CD4-positive, alpha-beta memory T cell (primary cell): Measurements from ENCODE around the gene CHEK1. TPM values are rescaled to one million over a fixed set of nuclear protein-coding genes. Genes with fewer than 3 reads are reported as not detected.

Experiments used
- CTCF ChIA-PET: fragments of 350-600 bp; sonication (Branson Sonifier 250); formaldehyde crosslinking; loops from one replicate; lab custom pipeline; 2021; ENCODE audit warnings: inconsistent platforms; ENCODE audit not compliant: partially characterized antibody; lab: Charles Lee
- POLR2A ChIA-PET: fragments of 350-600 bp; sonication (Branson Sonifier 250); formaldehyde crosslinking; loops from one replicate; lab custom pipeline; 2021; ENCODE audit not compliant: partially characterized antibody; lab: Charles Lee
- DNase-seq, 5 donors: peaks; one replicate each; pipeline versions ENCODE4 v3.0.0 to v3.0.0-alpha.2; 2020 to 2022; ENCODE audit warnings: mixed read lengths in 1 of 5
- H3K27ac ChIP-seq: one replicate; pipeline ENCODE4 v1.7.0; 2013; ENCODE audit warnings: low read depth, low read length
- H3K27me3 ChIP-seq: 2 replicates; pipeline ENCODE4 v1.7.0; 2013; ENCODE audit warnings: mild to moderate bottlenecking, low read length, moderate library complexity; ENCODE audit not compliant: insufficient read depth
- H3K36me3 ChIP-seq: 2 replicates; pipeline ENCODE4 v1.7.0; 2013; ENCODE audit warnings: mild to moderate bottlenecking, low read length, moderate library complexity; ENCODE audit not compliant: insufficient read depth
- H3K4me1 ChIP-seq: 2 replicates; pipeline ENCODE4 v1.7.0; 2013; ENCODE audit warnings: mild to moderate bottlenecking, low read length, moderate library complexity; ENCODE audit not compliant: insufficient read depth
- H3K4me3 ChIP-seq, 2 donors: one replicate each; pipeline ENCODE4 v1.7.0; 2013; ENCODE audit warnings: low read length in 2 of 2, mild to moderate bottlenecking in 1 of 2
- H3K9me3 ChIP-seq, 2 donors: one replicate each; pipeline ENCODE4 v1.7.0; 2013; ENCODE audit warnings: low read length in 2 of 2, control low read depth in 1 of 2; ENCODE audit not compliant: control insufficient read depth in 1 of 2
- H3K27ac Mint-ChIP-seq, 7 donors: one replicate each; pipeline ENCODE4 v1.8.0; 2020 to 2021; ENCODE audit warnings: mixed read lengths in 7 of 7, mild to moderate bottlenecking in 6 of 7, inconsistent platforms in 3 of 7, moderate library complexity in 3 of 7
- H3K27me3 Mint-ChIP-seq, 2 donors: one replicate each; pipeline ENCODE4 v1.8.0; 2020 to 2021; ENCODE audit warnings: mixed read lengths in 2 of 2
- H3K36me3 Mint-ChIP-seq, 2 donors: one replicate each; pipeline ENCODE4 v1.8.0; 2020 to 2021; ENCODE audit warnings: mixed read lengths in 2 of 2, inconsistent platforms in 1 of 2, mild to moderate bottlenecking in 1 of 2
- H3K4me1 Mint-ChIP-seq, 4 donors: one replicate each; pipeline ENCODE4 v1.8.0; 2020 to 2021; ENCODE audit warnings: mixed read lengths in 4 of 4, mild to moderate bottlenecking in 1 of 4
- H3K4me3 Mint-ChIP-seq, 8 donors: one replicate each; pipeline ENCODE4 v1.8.0; 2020 to 2021; ENCODE audit warnings: mixed read lengths in 8 of 8, mild to moderate bottlenecking in 7 of 8, moderate library complexity in 6 of 8, inconsistent platforms in 3 of 8
- H3K9me3 Mint-ChIP-seq, 8 donors: one replicate each; pipeline ENCODE4 v1.8.0; 2020 to 2021; ENCODE audit warnings: mixed read lengths in 8 of 8, mild to moderate bottlenecking in 5 of 8, inconsistent platforms in 3 of 8, moderate library complexity in 1 of 8
- intact Hi-C: fragments of 100-400 bp; cut with micrococcal nuclease; formaldehyde crosslinking; loops from one replicate; pipeline ENCODE4 v1.15.1; 2023
- polyA plus RNA-seq, 2 donors: library from polyadenylated mRNA; unstranded; fragments of 300-500 nt; fragmentation: Illumina TruSeq; gene quantifications; one replicate each; pipeline ENCODE4 v1.2.3, GENCODE V29; 2021
- total RNA-seq, 2 experiments: library from RNA; stranded (reverse); gene quantifications; one replicate each; pipeline ENCODE4 v1.2.3, GENCODE V29; 2021

CHEK1 gene
- total and polyA plus RNA-seq, 4 experiments from 2014 or later = 1.00 to 2.0 (median 1.8) TPM

DNA sequence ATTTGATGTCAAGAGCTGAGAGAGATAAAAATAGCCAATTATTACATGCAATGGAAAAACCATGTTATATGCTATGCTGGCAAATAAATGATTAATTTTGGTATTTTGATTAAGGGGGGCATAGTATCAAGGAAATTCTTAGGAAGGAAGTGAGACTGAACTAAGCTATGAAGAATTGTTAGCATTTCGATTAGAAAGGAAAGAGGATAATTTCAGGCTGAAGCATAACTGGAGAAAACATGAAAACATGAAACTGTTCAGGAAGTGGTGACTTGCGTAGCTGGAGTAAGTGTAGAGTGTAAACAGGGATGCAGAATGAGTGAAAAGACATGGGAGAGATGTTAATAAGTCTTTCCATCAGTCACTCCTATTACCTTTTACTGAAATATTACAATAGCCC is 49.2 kb downstream of the CHEK1 start:
- no peaks in the 10 kb centered on the region for H3K9me3 ChIP-seq
- no peak overlapping the region for H3K27ac ChIP-seq
- no peaks in the 10 kb centered on the region for H3K27me3 Mint-ChIP-seq
- H3K27ac Mint-ChIP-seq = no peak overlapping the region
- POLR2A ChIA-PET = interaction anchor here (0.5 kb wide), 1 partner anchor 867 kb away, joined by 3 read pairs; no protein-coding TSS in a partner anchor
- DNase-seq = no peak
- H3K9me3 Mint-ChIP-seq = no peaks in the 10 kb centered on the region
- CTCF ChIA-PET = no interaction called here
- no peaks in the 10 kb centered on the region for H3K36me3 Mint-ChIP-seq
- no peaks in the 10 kb centered on the region for H3K4me1 Mint-ChIP-seq
- no peak overlapping the region for H3K4me3 Mint-ChIP-seq
- H3K4me1 ChIP-seq = no peaks in the 10 kb centered on the region
- H3K36me3 ChIP-seq = no peaks in the 10 kb centered on the region
- no peak overlapping the region for H3K4me3 ChIP-seq
- no peaks in the 10 kb centered on the region for H3K27me3 ChIP-seq
- intact Hi-C loops = no loop called here

GRCh38 chr11:125675196-125675595 is 50.2 kb downstream of the CHEK1 start:
- H3K27me3 ChIP-seq = no peaks in the 10 kb centered on the region
- no peaks in the 10 kb centered on the region for H3K4me1 ChIP-seq
- DNase-seq = no peak
- H3K4me3 ChIP-seq = no peak overlapping the region
- POLR2A ChIA-PET = no interaction called here
- H3K9me3 Mint-ChIP-seq = no peaks in the 10 kb centered on the region
- intact Hi-C loops = no loop called here
- H3K27ac ChIP-seq = no peak overlapping the region
- H3K27me3 Mint-ChIP-seq = no peaks in the 10 kb centered on the region
- H3K36me3 Mint-ChIP-seq = no peaks in the 10 kb centered on the region
- no peaks in the 10 kb centered on the region for H3K9me3 ChIP-seq
- H3K27ac Mint-ChIP-seq = no peak overlapping the region
- H3K4me1 Mint-ChIP-seq = no peaks in the 10 kb centered on the region
- no peak overlapping the region for H3K4me3 Mint-ChIP-seq
- H3K36me3 ChIP-seq = no peaks in the 10 kb centered on the region
- CTCF ChIA-PET = no interaction called here

GRCh38 chr11:125679397-125679796 is 54.4 kb downstream of the CHEK1 start:
- Mint-ChIP-seq H3K4me1 (no peaks in the 10 kb centered on the region), H3K36me3 (no peaks in the 10 kb centered on the region), H3K9me3 (no peaks in the 10 kb centered on the region), H3K27me3 (no peaks in the 10 kb centered on the region), H3K27ac (no peak overlapping the region), H3K4me3 (no peak overlapping the region)
- no peaks in the 10 kb centered on the region for H3K9me3 ChIP-seq
- ChIA-PET POLR2A (no interaction called here), CTCF (interaction anchor here (1.3 kb wide), 1 partner anchor 111 kb away, joined by 3 read pairs; no protein-coding TSS in a partner anchor)
- intact Hi-C loops = no loop called here
- no peak for DNase-seq
- no peak overlapping the region for H3K4me3 ChIP-seq
- no peaks in the 10 kb centered on the region for H3K4me1 ChIP-seq
- no peaks in the 10 kb centered on the region for H3K27me3 ChIP-seq
- H3K27ac ChIP-seq = no peak overlapping the region
- H3K36me3 ChIP-seq = no peaks in the 10 kb centered on the region

- H3K27ac ChIP-seq = no peak overlapping the region
- no peaks in the 10 kb centered on the region for H3K27me3 ChIP-seq
- H3K36me3 ChIP-seq = no peaks in the 10 kb centered on the region
- intact Hi-C loops = no loop called here
- ChIA-PET CTCF (interaction anchor here (1.3 kb wide), 1 partner anchor 112 kb away, joined by 3 read pairs; no protein-coding TSS in a partner anchor), POLR2A (no interaction called here)
- Mint-ChIP-seq H3K36me3 (no peaks in the 10 kb centered on the region), H3K9me3 (no peaks in the 10 kb centered on the region), H3K4me1 (no peaks in the 10 kb centered on the region), H3K27ac (no peak overlapping the region), H3K4me3 (no peak overlapping the region), H3K27me3 (no peaks in the 10 kb centered on the region)
- no peaks in the 10 kb centered on the region for H3K9me3 ChIP-seq
- no peak for DNase-seq
- H3K4me3 ChIP-seq = no peak overlapping the region
- no peaks in the 10 kb centered on the region for H3K4me1 ChIP-seq
Observed at GRCh38 chr11:125679837-125680236, 54.9 kb downstream of the CHEK1 start.

GRCh38 chr11:125680747-125681146 is 55.8 kb downstream of the CHEK1 start, which contains the start of gene ACRV1:
TSS of gene ACRV1 (minus strand) at chr11:125680847. CDS start at chr11:125680780, 67 bp downstream.
- H3K4me3 Mint-ChIP-seq = no peak within 1 kb of the TSS

GRCh38 chr11:125685228-125685627 is 60.3 kb downstream of the CHEK1 start:
- Mint-ChIP-seq H3K9me3 (no peaks in the 10 kb centered on the region), H3K36me3 (no peaks in the 10 kb centered on the region), H3K4me1 (no peaks in the 10 kb centered on the region), H3K4me3 (no peak overlapping the region), H3K27me3 (no peaks in the 10 kb centered on the region), H3K27ac (no peak overlapping the region)
- ChIA-PET POLR2A (no interaction called here), CTCF (no interaction called here)
- intact Hi-C loops = no loop called here
- H3K4me3 ChIP-seq = no peak overlapping the region
- no peaks in the 10 kb centered on the region for H3K36me3 ChIP-seq
- no peaks in the 10 kb centered on the region for H3K4me1 ChIP-seq
- no peaks in the 10 kb centered on the region for H3K9me3 ChIP-seq
- no peak overlapping the region for H3K27ac ChIP-seq
- no peak for DNase-seq
- no peaks in the 10 kb centered on the region for H3K27me3 ChIP-seq

More at GRCh38 chr11:125680747-125681146, 55.8 kb downstream of the CHEK1 start, which contains the start of gene ACRV1:
- H3K36me3 Mint-ChIP-seq = no peaks in the 10 kb centered on the region
- peak within 1 kb of the TSS in 1 of 7 donors; percentile 44 for H3K27ac Mint-ChIP-seq
- no peaks in the 10 kb centered on the region for H3K27me3 ChIP-seq
- CTCF ChIA-PET = interaction anchor here (1.3 kb wide), 1 partner anchor 113 kb away, joined by 3 read pairs; no protein-coding TSS in a partner anchor
- H3K36me3 ChIP-seq = no peaks in the 10 kb centered on the region
- H3K27me3 Mint-ChIP-seq = no peaks in the 10 kb centered on the region
- POLR2A ChIA-PET = no interaction called here
- H3K9me3 Mint-ChIP-seq = no peaks in the 10 kb centered on the region
- no peaks in the 10 kb centered on the region for H3K9me3 ChIP-seq
- no peak within 1 kb of the TSS for H3K4me3 ChIP-seq
- H3K4me1 Mint-ChIP-seq = no peaks in the 10 kb centered on the region
- DNase-seq = no peak
- no peaks in the 10 kb centered on the region for H3K4me1 ChIP-seq
- intact Hi-C loops = no loop called here
- H3K27ac ChIP-seq = no peak within 1 kb of the TSS

- H3K27ac ChIP-seq = no peak overlapping the region
- no peaks in the 10 kb centered on the region for H3K36me3 ChIP-seq
- H3K4me3 ChIP-seq = no peak overlapping the region
- no peaks in the 10 kb centered on the region for H3K9me3 ChIP-seq
- Mint-ChIP-seq H3K36me3 (no peaks in the 10 kb centered on the region), H3K27ac (no peak overlapping the region), H3K4me1 (no peaks in the 10 kb centered on the region), H3K4me3 (no peak overlapping the region), H3K27me3 (no peaks in the 10 kb centered on the region), H3K9me3 (no peaks in the 10 kb centered on the region)
- intact Hi-C loops = no loop called here
- no peaks in the 10 kb centered on the region for H3K4me1 ChIP-seq
- no peak for DNase-seq
- POLR2A ChIA-PET = no interaction called here
- H3K27me3 ChIP-seq = no peaks in the 10 kb centered on the region
- CTCF ChIA-PET = no interaction called here
Observed at GRCh38 chr11:125688066-125688465, 63.1 kb downstream of the CHEK1 start.
